Measurements from ENCODE around the gene REG3A.

Gene REG3A

GRCh38 chr2:79162132-79162531, 2.6 kb upstream of the REG3A start:
- no peaks in the 10 kb centered on the region for H3K27me3 ChIP-seq (ENCODE audit: control insufficient read depth, insufficient read depth, low read length)

DNA sequence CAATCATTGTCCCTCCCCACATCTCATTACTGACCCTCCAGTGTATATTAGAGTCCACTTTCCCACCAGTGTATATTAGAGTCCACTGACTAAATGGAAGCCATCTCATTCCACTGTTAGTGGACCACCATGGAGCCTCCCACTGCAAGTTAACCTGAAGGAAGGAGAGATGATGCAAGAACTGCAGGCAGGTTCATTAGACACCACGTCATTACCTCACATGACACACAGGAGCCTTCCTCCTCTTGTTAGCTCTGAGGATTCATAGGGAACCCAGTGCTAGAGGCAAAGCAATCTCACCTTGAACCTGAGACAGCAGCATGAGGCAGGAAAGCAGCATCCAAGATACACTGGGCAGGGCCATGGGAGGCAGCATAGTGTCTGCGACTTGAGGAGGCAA, 523 bp downstream of the REG3A start:
- no CpG with 5 or more reads among the region's 2 CpGs for WGBS (ENCODE audit: insufficient coverage, insufficient read length)

More at GRCh38 chr2:79162132-79162531, 2.6 kb upstream of the REG3A start:
- Histone ChIP-seq H3K4me3 (ENCODE audit: low read length) (no peak overlapping the region), H3K27ac (ENCODE audit: low read length) (no peak overlapping the region), H3K36me3 (ENCODE audit: control insufficient read depth, insufficient read depth, low read length) (no peaks in the 10 kb centered on the region), H3K4me1 (ENCODE audit: control insufficient read depth, insufficient read depth, low read length) (no peaks in the 10 kb centered on the region), H3K9me3 (ENCODE audit: control insufficient read depth, insufficient read depth, low read length) (no peaks in the 10 kb centered on the region)
- no CpG with 5 or more reads among the region's 2 CpGs for WGBS (ENCODE audit: insufficient coverage, insufficient read length)
- DNase-seq (ENCODE audit: low read depth, low spot score) = no peak

GRCh38 chr2:79155826-79156476, 3.6 kb downstream of the REG3A start:
- Histone ChIP-seq H3K27ac (ENCODE audit: low read length) (no peak overlapping the region), H3K9me3 (ENCODE audit: control insufficient read depth, insufficient read depth, low read length) (no peaks in the 10 kb centered on the region), H3K4me3 (ENCODE audit: low read length) (no peak overlapping the region), H3K36me3 (ENCODE audit: control insufficient read depth, insufficient read depth, low read length) (no peaks in the 10 kb centered on the region), H3K4me1 (ENCODE audit: control insufficient read depth, insufficient read depth, low read length) (no peaks in the 10 kb centered on the region), H3K27me3 (ENCODE audit: control insufficient read depth, insufficient read depth, low read length) (no peaks in the 10 kb centered on the region)
- DNase-seq (ENCODE audit: low read depth, low spot score) = no peak
- no CpG with 5 or more reads among the region's 2 CpGs for WGBS (ENCODE audit: insufficient coverage, insufficient read length)

More for the DNA sequence above, 523 bp downstream of the REG3A start:
- Histone ChIP-seq H3K36me3 (ENCODE audit: control insufficient read depth, insufficient read depth, low read length) (no peaks in the 10 kb centered on the region), H3K27ac (ENCODE audit: low read length) (no peak overlapping the region), H3K9me3 (ENCODE audit: control insufficient read depth, insufficient read depth, low read length) (no peaks in the 10 kb centered on the region), H3K27me3 (ENCODE audit: control insufficient read depth, insufficient read depth, low read length) (no peaks in the 10 kb centered on the region), H3K4me1 (ENCODE audit: control insufficient read depth, insufficient read depth, low read length) (no peaks in the 10 kb centered on the region), H3K4me3 (ENCODE audit: low read length) (no peak overlapping the region)
- DNase-seq (ENCODE audit: low read depth, low spot score) = no peak

DNA sequence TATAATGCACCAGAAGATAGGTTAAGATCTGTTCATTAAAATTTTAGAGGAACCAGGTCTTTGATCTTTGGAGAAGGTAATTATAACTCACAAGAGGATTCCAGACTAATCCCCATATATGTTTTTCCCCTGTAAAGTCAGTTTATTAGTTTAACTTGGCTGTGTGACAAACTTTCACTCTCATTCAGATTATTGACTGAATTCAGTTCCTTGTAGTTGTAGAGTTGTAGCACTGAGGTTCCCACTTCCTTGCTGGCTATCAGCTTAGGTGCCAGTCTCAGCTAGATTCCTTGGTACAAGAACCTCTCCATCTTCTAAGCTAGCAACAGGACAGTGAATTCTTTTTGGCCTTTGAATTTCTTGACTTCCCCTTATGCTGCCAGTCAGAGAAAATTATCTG, 20.1 kb downstream of the REG3A start:
- H3K27ac ChIP-seq (ENCODE audit: low read length) = no peak overlapping the region
- no peak overlapping the region for H3K4me3 ChIP-seq (ENCODE audit: low read length)
- H3K4me1 ChIP-seq (ENCODE audit: control insufficient read depth, insufficient read depth, low read length) = no peaks in the 10 kb centered on the region
- no peaks in the 10 kb centered on the region for H3K27me3 ChIP-seq (ENCODE audit: control insufficient read depth, insufficient read depth, low read length)
- no peak for DNase-seq (ENCODE audit: low read depth, low spot score)
- no peaks in the 10 kb centered on the region for H3K36me3 ChIP-seq (ENCODE audit: control insufficient read depth, insufficient read depth, low read length)
- no peaks in the 10 kb centered on the region for H3K9me3 ChIP-seq (ENCODE audit: control insufficient read depth, insufficient read depth, low read length)

GRCh38 chr2:79138385-79138784, 21.2 kb downstream of the REG3A start:
- no peaks in the 10 kb centered on the region for H3K4me1 ChIP-seq (ENCODE audit: control insufficient read depth, insufficient read depth, low read length)
- H3K9me3 ChIP-seq (ENCODE audit: control insufficient read depth, insufficient read depth, low read length) = no peaks in the 10 kb centered on the region; the same call in 1 of the 2 replicates
- no peak overlapping the region for H3K27ac ChIP-seq (ENCODE audit: low read length)
- no peak for DNase-seq (ENCODE audit: low read depth, low spot score)
- H3K36me3 ChIP-seq (ENCODE audit: control insufficient read depth, insufficient read depth, low read length) = no peaks in the 10 kb centered on the region
- no peak overlapping the region for H3K4me3 ChIP-seq (ENCODE audit: low read length)
- WGBS (ENCODE audit: insufficient coverage, insufficient read length) = no CpG with 5 or more reads among the region's 3 CpGs
- no peaks in the 10 kb centered on the region for H3K27me3 ChIP-seq (ENCODE audit: control insufficient read depth, insufficient read depth, low read length)

- no peaks in the 10 kb centered on the region for H3K27me3 ChIP-seq (ENCODE audit: control insufficient read depth, insufficient read depth, low read length)
- H3K27ac ChIP-seq (ENCODE audit: low read length) = no peak overlapping the region
- H3K4me3 ChIP-seq (ENCODE audit: low read length) = no peak overlapping the region
- no peaks in the 10 kb centered on the region for H3K4me1 ChIP-seq (ENCODE audit: control insufficient read depth, insufficient read depth, low read length)
- no peak for DNase-seq (ENCODE audit: low read depth, low spot score)
- WGBS (ENCODE audit: insufficient coverage, insufficient read length) = no CpG with 5 or more reads among the region's 4 CpGs
- H3K36me3 ChIP-seq (ENCODE audit: control insufficient read depth, insufficient read depth, low read length) = no peaks in the 10 kb centered on the region
- no peaks in the 10 kb centered on the region; the same call in 1 of the 2 replicates for H3K9me3 ChIP-seq (ENCODE audit: control insufficient read depth, insufficient read depth, low read length)
Measured at GRCh38 chr2:79131687-79132086, 27.9 kb downstream of the REG3A start.

DNA sequence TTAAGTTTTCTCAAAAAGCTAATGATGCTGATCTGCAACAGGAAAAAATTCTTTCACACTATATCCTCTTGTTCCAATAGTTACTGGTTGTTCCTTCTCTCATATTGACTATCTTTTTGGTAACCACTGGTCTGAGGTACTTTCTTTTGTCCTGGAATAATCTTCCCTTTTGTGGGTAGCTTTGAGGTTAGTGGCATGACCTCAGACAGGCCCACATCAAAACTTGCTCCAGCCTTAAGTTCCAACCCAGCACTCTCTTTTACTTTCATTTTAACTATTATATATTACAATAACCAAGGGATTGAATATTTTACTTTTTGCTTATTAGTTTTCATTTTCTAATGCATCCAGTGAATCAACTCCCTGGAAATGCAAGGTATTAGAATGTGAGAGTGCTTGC, 29.7 kb downstream of the REG3A start:
- no peak overlapping the region for H3K27ac ChIP-seq (ENCODE audit: low read length)

GRCh38 chr2:79129260-79129659, 30.3 kb downstream of the REG3A start:
- no peak overlapping the region for H3K27ac ChIP-seq (ENCODE audit: low read length)
- no CpG with 5 or more reads among the region's 6 CpGs for WGBS (ENCODE audit: insufficient coverage, insufficient read length)
- no peak for DNase-seq (ENCODE audit: low read depth, low spot score)
- no peaks in the 10 kb centered on the region; the same call in 1 of the 2 replicates for H3K9me3 ChIP-seq (ENCODE audit: control insufficient read depth, insufficient read depth, low read length)
- H3K4me3 ChIP-seq (ENCODE audit: low read length) = no peak overlapping the region
- no peaks in the 10 kb centered on the region for H3K4me1 ChIP-seq (ENCODE audit: control insufficient read depth, insufficient read depth, low read length)
- no peaks in the 10 kb centered on the region for H3K36me3 ChIP-seq (ENCODE audit: control insufficient read depth, insufficient read depth, low read length)
- H3K27me3 ChIP-seq (ENCODE audit: control insufficient read depth, insufficient read depth, low read length) = no peaks in the 10 kb centered on the region

More for the DNA sequence above, 29.7 kb downstream of the REG3A start:
- H3K9me3 ChIP-seq (ENCODE audit: control insufficient read depth, insufficient read depth, low read length) = no peaks in the 10 kb centered on the region; the same call in 1 of the 2 replicates
- no peaks in the 10 kb centered on the region for H3K27me3 ChIP-seq (ENCODE audit: control insufficient read depth, insufficient read depth, low read length)
- no peak overlapping the region for H3K4me3 ChIP-seq (ENCODE audit: low read length)
- H3K4me1 ChIP-seq (ENCODE audit: control insufficient read depth, insufficient read depth, low read length) = no peaks in the 10 kb centered on the region
- no peak for DNase-seq (ENCODE audit: low read depth, low spot score)
- no peaks in the 10 kb centered on the region for H3K36me3 ChIP-seq (ENCODE audit: control insufficient read depth, insufficient read depth, low read length)

GRCh38 chr2:79128406-79128805, 31.1 kb downstream of the REG3A start:
- H3K4me3 ChIP-seq (ENCODE audit: low read length) = no peak overlapping the region
- no peaks in the 10 kb centered on the region for H3K9me3 ChIP-seq (ENCODE audit: control insufficient read depth, insufficient read depth, low read length)
- H3K27me3 ChIP-seq (ENCODE audit: control insufficient read depth, insufficient read depth, low read length) = no peaks in the 10 kb centered on the region
- H3K27ac ChIP-seq (ENCODE audit: low read length) = no peak overlapping the region
- H3K36me3 ChIP-seq (ENCODE audit: control insufficient read depth, insufficient read depth, low read length) = no peaks in the 10 kb centered on the region
- WGBS (ENCODE audit: insufficient coverage, insufficient read length) = no CpG with 5 or more reads among the region's 3 CpGs
- DNase-seq (ENCODE audit: low read depth, low spot score) = no peak
- no peaks in the 10 kb centered on the region for H3K4me1 ChIP-seq (ENCODE audit: control insufficient read depth, insufficient read depth, low read length)

DNA sequence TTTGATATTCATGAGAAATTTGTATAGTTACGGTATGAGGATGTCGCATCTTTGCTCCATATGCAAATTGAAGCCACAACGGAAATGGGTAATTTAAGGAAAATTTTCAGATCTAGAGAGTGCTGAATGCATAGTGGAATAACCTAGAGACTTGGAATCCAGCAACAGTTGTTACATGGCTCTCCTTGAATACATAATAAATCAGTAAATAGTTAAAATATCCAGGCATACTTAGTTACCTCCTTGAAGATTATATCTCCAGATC, 33.9 kb downstream of the REG3A start:
- H3K4me3 ChIP-seq (ENCODE audit: low read length) = no peak overlapping the region
- WGBS (ENCODE audit: insufficient coverage, insufficient read length) = no CpG with 5 or more reads among the region's 3 CpGs

DNA sequence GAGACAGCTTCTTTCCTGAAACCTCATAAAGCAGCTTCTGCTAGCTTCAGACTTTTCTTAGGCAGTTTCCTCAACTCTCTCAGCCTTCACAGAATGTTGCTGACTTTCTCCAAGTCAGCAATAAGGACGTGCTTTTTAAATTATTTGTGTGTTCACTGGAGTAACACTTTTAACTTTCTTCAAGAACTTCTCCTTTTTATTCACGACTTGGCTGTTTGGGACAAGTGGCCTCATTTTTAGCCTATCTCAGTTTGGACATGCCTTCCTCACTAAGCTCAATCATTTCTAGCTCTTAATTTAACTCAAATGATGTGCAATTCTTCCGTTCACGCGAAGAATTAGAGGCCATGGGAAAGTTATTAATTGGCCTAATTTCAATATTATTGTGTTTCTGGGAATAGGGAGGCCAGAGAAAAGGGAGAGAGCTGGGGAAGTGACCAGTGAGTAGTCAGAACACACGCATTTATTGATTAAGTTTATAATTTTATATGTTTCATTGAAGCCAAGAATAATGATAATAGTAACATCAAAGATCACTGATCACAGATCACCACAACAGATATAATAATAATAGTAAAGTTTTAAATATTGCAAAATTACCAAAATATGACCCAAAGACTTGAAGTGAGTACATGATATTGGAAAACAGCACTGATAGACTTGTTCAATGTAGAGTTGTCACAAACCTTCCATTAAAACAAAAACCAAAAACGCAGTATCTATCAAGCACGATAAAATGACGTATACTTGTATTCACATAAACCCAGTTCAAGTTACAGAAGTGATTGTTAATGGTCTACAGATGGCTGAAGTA, 34.4 kb downstream of the REG3A start:
- no peaks in the 10 kb centered on the region for H3K4me1 ChIP-seq (ENCODE audit: control insufficient read depth, insufficient read depth, low read length)
- H3K36me3 ChIP-seq (ENCODE audit: control insufficient read depth, insufficient read depth, low read length) = no peaks in the 10 kb centered on the region
- no peak for DNase-seq (ENCODE audit: low read depth, low spot score)
- no peak overlapping the region for H3K4me3 ChIP-seq (ENCODE audit: low read length)
- WGBS (ENCODE audit: insufficient coverage, insufficient read length) = no CpG with 5 or more reads among the region's 9 CpGs
- no peak overlapping the region for H3K27ac ChIP-seq (ENCODE audit: low read length)
- no peaks in the 10 kb centered on the region for H3K27me3 ChIP-seq (ENCODE audit: control insufficient read depth, insufficient read depth, low read length)
- H3K9me3 ChIP-seq (ENCODE audit: control insufficient read depth, insufficient read depth, low read length) = no peaks in the 10 kb centered on the region

More for the DNA sequence above, 33.9 kb downstream of the REG3A start:
- H3K4me1 ChIP-seq (ENCODE audit: control insufficient read depth, insufficient read depth, low read length) = no peaks in the 10 kb centered on the region
- no peaks in the 10 kb centered on the region for H3K36me3 ChIP-seq (ENCODE audit: control insufficient read depth, insufficient read depth, low read length)
- no peak for DNase-seq (ENCODE audit: low read depth, low spot score)
- H3K27ac ChIP-seq (ENCODE audit: low read length) = no peak overlapping the region
- no peaks in the 10 kb centered on the region for H3K27me3 ChIP-seq (ENCODE audit: control insufficient read depth, insufficient read depth, low read length)
- no peaks in the 10 kb centered on the region for H3K9me3 ChIP-seq (ENCODE audit: control insufficient read depth, insufficient read depth, low read length)
